Esophagus squamous epithelium (tissue), 4 donors: ENCODE measurements around the gene CELF2.

Source experiments
- POLR2A ChIP-seq, 4 donors: fragments of 450-650 bp; IDR thresholded peaks; one replicate each; pipeline ENCODE4 v1.6.1; 2017; ENCODE audit warnings: antibody characterized with exemption in 4 of 4, mild to moderate bottlenecking in 4 of 4, moderate library complexity in 3 of 4
- TF ChIP-seq, protein P1 (sequence below), 6 experiments: fragments of 450-650 bp in 4 of 6; fragments of 200-600 bp in 2 of 6; sonication (generic) in 2 of 6; IDR thresholded peaks; one replicate each; pipeline ENCODE4 v1.5.1; 2016 to 2019; ENCODE audit warnings: antibody characterized with exemption in 6 of 6, mild to moderate bottlenecking in 4 of 6, moderate library complexity in 4 of 6

DNA sequence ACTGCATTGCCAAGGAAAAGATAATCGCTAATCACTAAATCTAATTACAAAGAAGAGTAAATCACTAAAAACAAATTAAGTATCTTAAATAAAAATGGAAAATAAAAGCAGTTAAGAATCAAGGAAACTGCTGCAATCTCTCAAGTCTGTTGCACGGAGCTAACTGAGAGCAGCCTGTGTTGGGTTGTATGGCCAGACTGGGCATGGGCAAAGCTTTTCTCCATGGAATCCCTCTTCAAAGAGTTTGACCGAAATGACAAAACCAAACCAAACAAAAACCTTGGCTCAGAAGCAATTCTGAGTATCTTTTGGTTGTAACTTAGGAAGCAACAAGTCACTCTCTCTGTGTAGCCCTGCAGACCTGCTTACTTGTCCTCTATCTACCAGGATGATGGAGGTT, 78.8 kb downstream of the CELF2 start:
- TF ChIP-seq, protein P1, sequence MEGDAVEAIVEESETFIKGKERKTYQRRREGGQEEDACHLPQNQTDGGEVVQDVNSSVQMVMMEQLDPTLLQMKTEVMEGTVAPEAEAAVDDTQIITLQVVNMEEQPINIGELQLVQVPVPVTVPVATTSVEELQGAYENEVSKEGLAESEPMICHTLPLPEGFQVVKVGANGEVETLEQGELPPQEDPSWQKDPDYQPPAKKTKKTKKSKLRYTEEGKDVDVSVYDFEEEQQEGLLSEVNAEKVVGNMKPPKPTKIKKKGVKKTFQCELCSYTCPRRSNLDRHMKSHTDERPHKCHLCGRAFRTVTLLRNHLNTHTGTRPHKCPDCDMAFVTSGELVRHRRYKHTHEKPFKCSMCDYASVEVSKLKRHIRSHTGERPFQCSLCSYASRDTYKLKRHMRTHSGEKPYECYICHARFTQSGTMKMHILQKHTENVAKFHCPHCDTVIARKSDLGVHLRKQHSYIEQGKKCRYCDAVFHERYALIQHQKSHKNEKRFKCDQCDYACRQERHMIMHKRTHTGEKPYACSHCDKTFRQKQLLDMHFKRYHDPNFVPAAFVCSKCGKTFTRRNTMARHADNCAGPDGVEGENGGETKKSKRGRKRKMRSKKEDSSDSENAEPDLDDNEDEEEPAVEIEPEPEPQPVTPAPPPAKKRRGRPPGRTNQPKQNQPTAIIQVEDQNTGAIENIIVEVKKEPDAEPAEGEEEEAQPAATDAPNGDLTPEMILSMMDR (IDR thresholded peaks at IDR 0.05): no peak
- no peak for TF ChIP-seq POLR2A (IDR thresholded peaks at IDR 0.05)
